Osteocyte (in vitro differentiated cells): ENCODE results near the gene MAP1A. TPM values are rescaled to one million over a fixed set of nuclear protein-coding genes. Genes with fewer than 3 reads are reported as not detected.

Experiments
- DNase-seq: peaks from one replicate; pipeline ENCODE4 v3.0.0; 2021; ENCODE audit warnings: mixed read lengths; ENCODE audit not compliant: unreplicated experiment; ENCODE audit errors: extremely low spot score
- H3K27ac Mint-ChIP-seq: one replicate; pipeline ENCODE4 v1.8.0; 2021; ENCODE audit warnings: mild to moderate bottlenecking, mixed read lengths; ENCODE audit not compliant: unreplicated experiment
- H3K27me3 Mint-ChIP-seq: one replicate; pipeline ENCODE4 v1.8.0; 2021; ENCODE audit warnings: mixed read lengths; ENCODE audit not compliant: unreplicated experiment
- H3K36me3 Mint-ChIP-seq: one replicate; pipeline ENCODE4 v1.8.0; 2021; ENCODE audit warnings: mixed read lengths; ENCODE audit not compliant: unreplicated experiment
- H3K4me1 Mint-ChIP-seq: one replicate; pipeline ENCODE4 v1.8.0; 2021; ENCODE audit warnings: mixed read lengths; ENCODE audit not compliant: unreplicated experiment
- H3K4me3 Mint-ChIP-seq: one replicate; pipeline ENCODE4 v1.8.0; 2021; ENCODE audit warnings: mild to moderate bottlenecking, moderate library complexity, mixed read lengths; ENCODE audit not compliant: unreplicated experiment
- H3K9me3 Mint-ChIP-seq: one replicate; pipeline ENCODE4 v1.8.0; 2021; ENCODE audit warnings: mixed read lengths; ENCODE audit not compliant: unreplicated experiment
- long read RNA-seq: library from polyadenylated mRNA; unstranded; transcript quantifications from one replicate; pipeline ENCODE4 v2.0.0, GENCODE V29; 2021
- total RNA-seq: library from RNA; stranded (reverse); gene quantifications from 2 replicates; pipeline ENCODE4 v1.2.1, GENCODE V29; 2021
- TF ChIP-seq, protein P1 (sequence below): fragments of 200-600 bp; sonication (generic); IDR thresholded peaks from 2 replicates; pipeline ENCODE4 v1.5.0; 2021; ENCODE audit warnings: antibody characterized with exemption, mild to moderate bottlenecking, moderate library complexity

The MAP1A gene
- 27.6 and 29.2 TPM in 2 replicates for total RNA-seq
- long read RNA-seq, partial matches to known transcripts: 177 of 198 reads
- long read RNA-seq, other reads (novel, unspliced or antisense): 21 of 198 reads

DNA sequence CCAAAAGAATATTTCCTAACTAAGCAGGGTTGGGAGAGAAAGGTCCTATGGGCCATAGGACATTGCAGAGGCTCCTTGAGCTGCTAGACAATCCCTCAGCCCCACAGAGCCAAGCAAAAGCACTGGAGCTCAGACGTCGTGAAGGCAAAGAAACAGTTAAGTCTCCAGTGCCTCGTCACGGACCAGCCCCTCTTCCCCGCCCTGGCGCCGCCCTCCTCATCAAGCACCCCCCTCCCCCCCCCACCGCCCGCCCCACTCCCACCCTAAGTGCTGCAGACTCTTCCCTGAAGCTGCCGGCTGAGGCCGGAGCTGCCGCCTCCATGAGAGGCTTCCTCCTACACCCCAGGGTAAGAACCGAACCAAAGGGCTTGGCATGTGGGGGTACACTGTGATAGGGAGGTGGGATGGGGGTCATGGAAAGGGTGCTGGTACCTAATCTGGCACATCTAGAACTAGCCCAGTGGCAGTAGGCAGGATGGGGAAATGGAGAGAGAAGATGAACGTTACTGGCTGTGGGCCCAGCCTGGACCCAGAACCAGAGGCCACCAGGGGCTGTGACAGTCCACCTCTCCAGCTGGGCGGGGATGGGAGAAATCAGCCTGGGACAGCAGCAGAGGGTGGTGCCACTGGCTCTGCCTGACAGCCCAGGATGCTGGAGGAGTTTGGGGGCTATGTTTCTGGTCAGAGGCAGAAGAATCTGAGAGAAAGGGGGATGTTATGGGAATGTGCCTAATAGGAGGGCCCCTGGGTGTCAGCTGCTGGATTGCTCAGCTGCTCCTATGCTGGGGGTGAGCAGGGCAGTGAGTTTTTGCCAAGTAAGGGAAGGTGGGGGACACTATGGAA is at the start of gene MAP1A:
Gene MAP1A, plus strand, starts transcription at position 255 of the 843 bp plus-strand sequence. CDS start 3,866 bp downstream, outside the sequence.
- Mint-ChIP-seq H3K27ac (peak within 1 kb of the TSS; percentile 94), H3K4me3 (peak within 1 kb of the TSS; percentile 92), H3K4me1 (peaks cover 53% of the 10 kb centered on the region), H3K27me3 (no peaks in the 10 kb centered on the region), H3K36me3 (peaks cover 24% of the 10 kb centered on the region), H3K9me3 (no peaks in the 10 kb centered on the region)
- TF ChIP-seq, protein P1, sequence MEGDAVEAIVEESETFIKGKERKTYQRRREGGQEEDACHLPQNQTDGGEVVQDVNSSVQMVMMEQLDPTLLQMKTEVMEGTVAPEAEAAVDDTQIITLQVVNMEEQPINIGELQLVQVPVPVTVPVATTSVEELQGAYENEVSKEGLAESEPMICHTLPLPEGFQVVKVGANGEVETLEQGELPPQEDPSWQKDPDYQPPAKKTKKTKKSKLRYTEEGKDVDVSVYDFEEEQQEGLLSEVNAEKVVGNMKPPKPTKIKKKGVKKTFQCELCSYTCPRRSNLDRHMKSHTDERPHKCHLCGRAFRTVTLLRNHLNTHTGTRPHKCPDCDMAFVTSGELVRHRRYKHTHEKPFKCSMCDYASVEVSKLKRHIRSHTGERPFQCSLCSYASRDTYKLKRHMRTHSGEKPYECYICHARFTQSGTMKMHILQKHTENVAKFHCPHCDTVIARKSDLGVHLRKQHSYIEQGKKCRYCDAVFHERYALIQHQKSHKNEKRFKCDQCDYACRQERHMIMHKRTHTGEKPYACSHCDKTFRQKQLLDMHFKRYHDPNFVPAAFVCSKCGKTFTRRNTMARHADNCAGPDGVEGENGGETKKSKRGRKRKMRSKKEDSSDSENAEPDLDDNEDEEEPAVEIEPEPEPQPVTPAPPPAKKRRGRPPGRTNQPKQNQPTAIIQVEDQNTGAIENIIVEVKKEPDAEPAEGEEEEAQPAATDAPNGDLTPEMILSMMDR: no peak
- no peak for DNase-seq

DNA sequence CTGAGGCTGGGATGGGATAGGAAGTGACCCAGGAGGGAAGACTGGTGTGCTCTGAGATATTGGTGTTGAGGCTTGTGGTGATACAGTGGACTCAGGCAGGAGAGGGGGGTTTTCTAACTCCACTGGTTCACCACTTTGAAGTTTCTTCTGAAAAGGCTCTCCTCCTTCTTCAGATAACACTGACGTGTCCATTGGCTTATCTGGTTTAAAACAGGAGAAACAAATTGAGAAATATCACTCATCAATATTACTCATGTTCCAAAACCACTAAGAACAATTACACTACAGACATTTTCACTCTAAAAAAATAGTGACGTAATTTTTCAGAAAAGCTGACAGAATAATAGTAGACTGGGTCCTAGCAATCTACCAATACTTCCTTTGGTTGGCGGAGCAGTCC is 47.5 kb upstream of the MAP1A start:
- TF ChIP-seq, protein P1: no peak
- H3K4me1 Mint-ChIP-seq: peaks cover 5% of the 10 kb centered on the region
- H3K27ac Mint-ChIP-seq: no peak overlapping the region
- peaks cover 61% of the 10 kb centered on the region for H3K36me3 Mint-ChIP-seq
- H3K9me3 Mint-ChIP-seq: no peaks in the 10 kb centered on the region
- H3K4me3 Mint-ChIP-seq: no peak overlapping the region
- no peak for DNase-seq
- no peaks in the 10 kb centered on the region for H3K27me3 Mint-ChIP-seq

DNA sequence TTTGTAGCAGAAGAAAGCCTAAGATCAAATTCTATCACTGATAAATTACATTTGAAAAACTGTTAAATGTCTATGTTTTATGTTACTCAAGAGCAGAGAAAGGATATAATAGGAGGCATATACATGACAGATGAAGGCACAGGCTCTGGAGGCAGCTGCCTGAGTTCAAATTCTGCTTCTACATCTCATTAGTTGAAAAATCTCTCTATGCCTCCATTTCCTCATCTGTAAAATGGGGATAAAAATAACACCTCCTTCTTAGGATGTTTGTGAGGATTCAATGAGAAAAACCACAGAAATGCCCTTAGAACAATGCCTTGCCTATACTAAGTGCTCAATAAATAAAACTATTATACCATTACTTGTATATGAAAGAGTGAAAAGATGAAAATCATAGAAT is 45.4 kb upstream of the MAP1A start:
- peaks cover 61% of the 10 kb centered on the region for H3K36me3 Mint-ChIP-seq

DNA sequence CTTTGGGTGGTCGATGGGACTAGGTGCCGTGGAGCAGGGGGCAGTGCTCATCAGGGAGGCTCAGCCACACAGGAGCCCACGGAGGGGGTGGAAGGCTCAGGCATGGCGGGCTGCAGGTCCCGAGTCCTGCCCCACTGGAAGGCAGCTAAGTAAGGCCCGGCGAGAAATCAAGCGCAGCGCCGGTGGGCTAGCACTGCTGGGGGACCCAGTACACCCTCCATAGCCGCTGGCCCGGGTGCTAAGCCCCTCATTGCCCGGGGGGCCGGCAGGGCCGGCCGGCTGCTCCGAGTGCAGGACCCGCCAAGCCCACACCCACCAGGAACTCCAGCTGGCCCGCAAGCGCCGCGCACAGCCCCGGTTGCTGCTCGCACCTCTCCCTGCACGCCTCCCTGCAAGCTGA is 43.5 kb upstream of the MAP1A start:
- Mint-ChIP-seq H3K27ac (no peak overlapping the region), H3K27me3 (no peaks in the 10 kb centered on the region), H3K4me3 (no peak overlapping the region), H3K36me3 (peaks cover 71% of the 10 kb centered on the region), H3K9me3 (no peaks in the 10 kb centered on the region), H3K4me1 (no peaks in the 10 kb centered on the region)
- no peak for DNase-seq
- TF ChIP-seq, protein P1: no peak

More for the DNA sequence above, 45.4 kb upstream of the MAP1A start:
- Mint-ChIP-seq H3K4me3 (no peak overlapping the region), H3K27me3 (no peaks in the 10 kb centered on the region), H3K27ac (no peak overlapping the region), H3K4me1 (no peaks in the 10 kb centered on the region), H3K9me3 (no peaks in the 10 kb centered on the region)
- TF ChIP-seq, protein P1: no peak
- DNase-seq: no peak
